HT1080 (cell line): ENCODE measurements around the gene NUDT3. TPM values are rescaled to one million over a fixed set of nuclear protein-coding genes. Genes with fewer than 3 reads are reported as not detected.

ENCODE experiments used
- DNase-seq: peaks from one replicate; pipeline ENCODE4 v3.0.0-alpha.2; 2015; ENCODE audit warnings: low read depth
- total RNA-seq: library from RNA; depleted of rRNA; stranded (reverse); fragments of >200 nt; shearing (Covaris generic); gene quantifications from 2 replicates; pipeline ENCODE4 v1.2.3, GENCODE V29; 2014

NUDT3 gene
- total RNA-seq, 1 experiment from 2014 or later, result 19.2 TPM

- DNase-seq, result no peak
These were observed 150.9 kb downstream of the NUDT3 start for GRCh38 chr6:34241351-34242215.

GRCh38 chr6:34240329-34241248 is 151.9 kb downstream of the NUDT3 start:
- no peak for DNase-seq

- DNase-seq, result no peak
These were observed 152.6 kb downstream of the NUDT3 start for GRCh38 chr6:34239893-34240292.

GRCh38 chr6:34239500-34239825 is 153.0 kb downstream of the NUDT3 start:
- no peak for DNase-seq

- no peak for DNase-seq
These were observed 153.6 kb downstream of the NUDT3 start for GRCh38 chr6:34238585-34239499.

GRCh38 chr6:34237722-34238584 is 154.5 kb downstream of the NUDT3 start:
- DNase-seq, result peak; percentile 58

- DNase-seq, result no peak
These were observed 155.2 kb downstream of the NUDT3 start for GRCh38 chr6:34237316-34237721.

- DNase-seq, result peak; percentile 88
These were observed 155.8 kb downstream of the NUDT3 start, which contains the start of gene HMGA1 for GRCh38 chr6:34236443-34237315. Gene HMGA1, plus strand, starts transcription at chr6:34236873. Its CDS starts 3,908 bp downstream, at chr6:34240781.

- DNase-seq, result no peak
These were observed 156.4 kb downstream of the NUDT3 start for GRCh38 chr6:34236131-34236442.

- peak; percentile 93 for DNase-seq
These were observed 156.9 kb downstream of the NUDT3 start for GRCh38 chr6:34235307-34236130.

GRCh38 chr6:34234667-34235306 is 157.7 kb downstream of the NUDT3 start:
- DNase-seq, result no peak

GRCh38 chr6:34233867-34234266 is 158.6 kb downstream of the NUDT3 start:
- DNase-seq, result no peak

GRCh38 chr6:34232901-34233300 is 159.6 kb downstream of the NUDT3 start:
- no peak for DNase-seq

- DNase-seq, result no peak
These were observed 160.7 kb downstream of the NUDT3 start for GRCh38 chr6:34231566-34232336.

GRCh38 chr6:34230653-34231371 is 161.7 kb downstream of the NUDT3 start:
- DNase-seq, result no peak

- DNase-seq, result no peak
These were observed 162.6 kb downstream of the NUDT3 start for GRCh38 chr6:34229877-34230276.
